GM19099 (cell line): ENCODE measurements around the gene CYP2W1.

Experiments
- POLR2A ChIP-seq: IDR thresholded peaks from 3 replicates; pipeline ENCODE4 v1.6.1; 2011; ENCODE audit warnings: low read depth; ENCODE audit not compliant: insufficient read length; ENCODE audit errors: extremely low read depth

Gene CYP2W1

GRCh38 chr7:983004-983615 is at the start of gene CYP2W1:
Gene CYP2W1, plus strand, starts transcription at chr7:983181. Its CDS starts 31 bp downstream, at chr7:983212.
- TF ChIP-seq POLR2A, result no peak

DNA sequence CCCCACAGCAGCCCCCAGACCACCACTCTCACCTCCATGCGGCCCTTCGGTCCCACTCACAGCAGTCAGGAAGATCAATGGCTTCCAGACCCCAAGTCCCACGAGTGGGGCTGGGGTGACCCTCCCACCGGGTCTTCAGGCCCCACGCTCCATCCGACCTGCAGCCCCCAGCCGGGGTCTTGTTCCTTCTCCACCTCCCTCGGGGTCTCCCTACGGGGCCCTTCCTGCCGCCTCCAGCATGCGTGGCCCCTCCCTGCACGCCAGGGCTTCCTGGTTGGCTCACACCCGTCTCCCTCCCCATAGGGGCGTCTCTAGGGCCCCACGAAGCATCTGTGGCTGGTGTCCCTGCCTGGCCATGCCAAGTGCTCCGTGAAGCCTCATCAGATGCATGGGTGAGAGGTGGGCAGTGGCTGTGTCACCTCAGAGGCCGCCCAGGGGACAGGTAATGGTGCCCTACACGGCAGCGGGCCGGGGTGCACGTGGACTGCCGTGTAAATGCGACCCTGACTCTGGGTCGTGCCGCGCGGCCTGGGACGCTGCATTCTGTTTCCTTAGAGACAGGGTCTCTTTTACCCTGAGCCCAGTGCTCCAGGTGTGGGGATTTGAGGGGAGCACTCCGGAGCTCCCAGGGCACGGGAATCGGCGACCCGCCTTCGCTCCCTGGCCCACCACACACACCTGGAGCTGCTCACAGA is 48.4 kb upstream of the CYP2W1 start:
- no peak for TF ChIP-seq POLR2A

- TF ChIP-seq POLR2A, result no peak
Observed at GRCh38 chr7:935164-935873, 47.7 kb upstream of the CYP2W1 start.

GRCh38 chr7:935874-936385 is 47.1 kb upstream of the CYP2W1 start:
- TF ChIP-seq POLR2A, result no peak

DNA sequence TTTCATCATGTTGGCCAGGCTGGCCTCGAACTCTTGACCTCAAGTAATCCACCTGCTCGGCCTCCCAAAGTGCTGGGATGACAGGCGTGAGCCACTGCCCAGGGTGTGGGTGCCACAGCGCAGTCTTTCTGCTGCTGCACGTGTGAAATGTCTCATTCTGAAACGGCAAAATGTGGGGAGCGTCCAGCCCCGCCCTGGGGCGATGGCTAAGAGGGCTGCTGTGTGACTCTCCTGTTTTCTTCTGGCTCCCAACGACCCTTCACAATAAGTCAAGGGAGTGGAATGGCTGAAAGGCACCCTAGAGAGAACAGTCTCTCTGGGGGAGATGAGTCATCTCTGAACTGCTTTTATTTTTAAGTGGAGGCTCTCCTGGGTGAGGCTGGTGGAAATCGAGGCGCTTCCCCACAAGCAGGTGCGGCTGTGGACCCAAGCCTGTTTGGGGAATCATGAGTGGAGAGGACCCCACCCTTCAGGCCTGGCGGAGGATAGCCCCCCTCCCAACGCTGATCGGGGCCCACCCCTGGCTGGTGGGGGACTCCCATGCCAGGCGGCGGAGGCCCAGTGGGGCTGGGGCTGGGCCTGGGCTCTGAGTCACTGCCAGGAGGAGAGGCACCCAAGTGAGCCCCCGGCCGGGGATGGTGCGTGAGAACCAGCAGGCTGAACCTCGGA is 46.5 kb upstream of the CYP2W1 start:
- no peak for TF ChIP-seq POLR2A

- no peak for TF ChIP-seq POLR2A
Observed at GRCh38 chr7:937856-938484, 45.0 kb upstream of the CYP2W1 start.

- TF ChIP-seq POLR2A, result no peak
Observed at GRCh38 chr7:938546-939185, 44.3 kb upstream of the CYP2W1 start.

DNA sequence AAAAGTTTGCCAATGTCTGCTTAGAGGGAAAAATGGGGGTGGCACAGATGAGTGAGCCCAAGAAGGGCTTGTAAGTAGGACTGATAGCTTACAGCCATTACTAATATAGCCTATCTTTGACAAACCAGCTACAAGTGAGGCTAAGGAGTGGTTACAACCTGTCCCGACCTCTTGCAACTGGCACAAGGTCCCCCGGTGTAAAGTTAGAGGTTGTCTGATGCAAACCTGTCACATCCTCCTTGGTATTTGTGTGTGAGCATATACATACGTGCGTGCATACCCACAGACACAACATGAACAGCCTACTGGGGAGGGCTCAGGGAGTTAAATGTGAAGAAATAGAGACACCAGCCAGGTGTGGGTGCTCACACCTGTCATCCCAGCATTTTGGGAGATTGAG is 43.1 kb upstream of the CYP2W1 start:
- TF ChIP-seq POLR2A, result no peak

DNA sequence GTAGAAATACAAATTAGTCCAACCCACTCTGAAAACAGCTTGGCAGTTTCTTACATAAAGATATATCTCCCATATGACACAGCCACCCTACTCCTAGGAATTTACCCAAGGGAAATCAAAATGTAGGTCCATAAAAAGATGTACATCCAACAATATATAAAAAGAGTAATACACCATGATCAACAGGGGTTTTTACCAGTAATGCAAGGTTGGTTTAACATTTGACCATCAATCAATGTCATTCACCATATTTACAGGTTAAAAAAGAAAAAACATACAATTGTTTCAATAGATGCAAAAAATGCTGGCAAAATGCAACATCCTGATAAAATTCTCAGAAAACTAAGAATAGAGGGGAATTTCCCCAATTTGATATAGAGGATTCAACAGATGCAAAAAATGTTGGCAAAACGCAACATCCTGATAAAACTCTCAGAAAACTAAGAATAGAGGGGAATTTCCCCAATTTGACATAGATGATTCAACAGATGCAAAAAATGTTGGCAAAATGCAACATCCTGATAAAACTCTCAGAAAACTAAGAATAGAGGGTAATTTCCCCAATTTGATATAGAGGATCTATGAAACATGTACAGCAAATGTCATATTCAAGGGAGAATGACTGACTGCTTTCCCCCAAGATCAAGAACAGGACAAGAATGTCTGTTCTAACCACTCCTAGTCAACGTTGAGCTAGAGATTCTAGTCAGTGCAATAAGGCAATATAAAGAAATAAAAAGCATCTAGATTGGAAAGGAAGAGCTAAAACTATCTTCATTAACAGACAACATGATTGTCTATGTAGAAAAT is 42.2 kb upstream of the CYP2W1 start:
- TF ChIP-seq POLR2A, result no peak

DNA sequence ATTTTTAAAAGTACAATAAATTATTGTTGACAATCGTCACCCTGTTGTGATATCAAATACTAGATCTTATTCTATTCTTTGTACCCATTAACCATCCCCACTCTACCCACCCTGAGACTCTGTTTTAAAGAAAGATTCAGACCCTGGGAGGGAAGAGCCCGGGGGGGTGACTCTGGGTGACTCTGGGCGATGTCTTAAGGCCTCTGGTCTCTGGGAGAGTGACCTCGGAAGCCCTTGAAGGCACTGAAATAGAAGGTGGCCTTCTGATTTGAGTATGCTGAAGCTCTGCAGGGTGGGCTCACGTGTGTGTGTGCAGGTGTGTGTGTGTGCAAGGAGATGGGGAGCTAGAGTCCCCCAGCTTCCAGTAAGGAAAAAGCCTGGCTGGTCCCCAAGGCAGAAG is 38.2 kb upstream of the CYP2W1 start:
- TF ChIP-seq POLR2A, result no peak

DNA sequence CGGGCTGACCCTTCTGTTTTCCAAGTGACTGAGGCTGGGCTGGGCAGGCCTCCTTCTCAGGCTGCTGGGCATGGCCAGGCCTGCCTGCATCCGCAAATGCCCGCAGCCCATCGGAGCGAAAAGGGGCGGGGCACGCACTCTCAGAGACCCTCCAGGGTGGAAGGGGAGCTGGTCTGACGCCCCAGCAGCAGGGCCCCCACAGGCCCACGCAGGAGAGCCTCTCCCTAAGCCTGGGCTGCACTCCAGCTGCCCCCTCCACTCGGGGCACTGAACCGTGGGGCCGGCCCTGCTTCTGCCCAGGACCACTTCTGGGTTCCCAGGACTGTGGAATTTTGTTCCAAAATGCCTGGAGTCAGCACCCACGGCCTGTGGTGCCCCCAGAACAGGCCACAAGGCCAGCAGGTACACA is 37.8 kb upstream of the CYP2W1 start:
- TF ChIP-seq POLR2A, result no peak

- TF ChIP-seq POLR2A, result no peak
Observed at GRCh38 chr7:945556-946255, 37.3 kb upstream of the CYP2W1 start.

- TF ChIP-seq POLR2A, result no peak
Observed at GRCh38 chr7:946256-946996, 36.6 kb upstream of the CYP2W1 start.
